GM18505 (cell line): ENCODE results near the gene DPPA2.

Experiments
- ATAC-seq: cut with Tn5 transposase; IDR thresholded peaks from one replicate; pipeline ENCODE4 v1.9.1; 2021; ENCODE audit not compliant: unreplicated experiment
- POLR2A ChIP-seq: IDR thresholded peaks from 4 replicates; pipeline ENCODE4 v1.6.1; 2011; ENCODE audit warnings: borderline replicate concordance; ENCODE audit not compliant: insufficient read depth, insufficient read length; ENCODE audit errors: extremely low read depth

Gene DPPA2

DNA sequence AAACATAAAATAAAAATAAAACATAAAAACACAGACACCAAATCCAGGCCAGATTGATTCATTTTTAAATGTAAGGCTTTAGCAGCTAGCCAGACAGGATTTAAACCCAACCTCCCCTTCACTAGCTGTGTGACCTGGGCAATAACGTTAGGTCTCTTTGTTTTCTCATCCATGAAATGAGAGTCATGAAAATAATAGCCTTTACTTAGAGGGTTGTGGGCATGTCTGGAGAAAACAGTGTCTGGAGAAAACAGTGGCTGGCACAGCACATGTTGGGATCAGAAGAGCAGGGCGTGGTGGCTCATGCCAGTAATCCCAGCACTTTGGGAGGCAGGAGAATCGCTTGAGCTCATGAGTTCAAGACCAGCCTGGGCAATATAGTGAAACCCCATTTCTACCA lies 22.9 kb upstream of the DPPA2 start:
- TF ChIP-seq POLR2A, result no peak
- no peak for ATAC-seq

DNA sequence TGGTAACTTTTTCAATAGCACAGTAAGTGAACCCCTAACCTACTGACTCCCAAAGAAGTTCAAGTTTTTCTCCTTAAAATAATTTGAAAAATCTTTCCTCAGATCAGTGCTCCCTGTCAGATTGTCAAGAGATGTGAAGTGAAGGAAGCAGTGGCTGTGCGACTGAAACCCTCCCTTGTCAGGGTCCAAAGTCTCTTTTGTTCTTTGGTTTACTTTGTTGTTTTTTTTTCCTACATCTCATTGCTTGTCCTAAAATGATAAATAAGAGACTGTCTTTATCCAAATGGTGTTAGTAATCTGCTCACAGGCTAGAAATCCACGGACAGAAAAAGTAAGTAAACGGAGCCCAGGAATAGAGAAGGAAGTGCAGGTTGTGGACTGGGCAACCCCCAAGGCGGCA lies 22.0 kb upstream of the DPPA2 start:
- no peak for TF ChIP-seq POLR2A
- no peak for ATAC-seq

DNA sequence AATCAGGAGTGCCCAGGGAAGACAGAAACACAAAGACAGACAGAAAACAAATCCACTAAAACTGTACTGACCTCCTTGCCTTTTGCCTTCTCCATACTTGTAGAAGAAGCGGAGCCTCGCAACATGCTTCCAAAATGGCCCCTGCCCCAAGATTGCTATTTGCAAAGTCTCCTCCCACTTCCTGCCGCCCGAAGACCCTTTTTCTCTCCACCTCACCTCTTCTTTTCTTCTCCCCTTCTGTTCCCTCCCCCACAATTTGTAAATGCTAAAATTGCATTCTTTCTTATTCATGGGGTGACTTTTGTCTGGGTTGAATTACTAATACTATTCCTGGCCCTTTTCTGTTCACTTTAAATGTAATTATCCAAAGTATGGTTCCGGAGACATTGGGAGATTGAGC lies 21.1 kb upstream of the DPPA2 start, which contains the start of gene DPPA4:
Gene DPPA4, minus strand, starts transcription at position 154 of the 400 bp plus-strand sequence. Its CDS starts 29 bp downstream, at position 125.
- ATAC-seq, result no peak
- no peak for TF ChIP-seq POLR2A

DNA sequence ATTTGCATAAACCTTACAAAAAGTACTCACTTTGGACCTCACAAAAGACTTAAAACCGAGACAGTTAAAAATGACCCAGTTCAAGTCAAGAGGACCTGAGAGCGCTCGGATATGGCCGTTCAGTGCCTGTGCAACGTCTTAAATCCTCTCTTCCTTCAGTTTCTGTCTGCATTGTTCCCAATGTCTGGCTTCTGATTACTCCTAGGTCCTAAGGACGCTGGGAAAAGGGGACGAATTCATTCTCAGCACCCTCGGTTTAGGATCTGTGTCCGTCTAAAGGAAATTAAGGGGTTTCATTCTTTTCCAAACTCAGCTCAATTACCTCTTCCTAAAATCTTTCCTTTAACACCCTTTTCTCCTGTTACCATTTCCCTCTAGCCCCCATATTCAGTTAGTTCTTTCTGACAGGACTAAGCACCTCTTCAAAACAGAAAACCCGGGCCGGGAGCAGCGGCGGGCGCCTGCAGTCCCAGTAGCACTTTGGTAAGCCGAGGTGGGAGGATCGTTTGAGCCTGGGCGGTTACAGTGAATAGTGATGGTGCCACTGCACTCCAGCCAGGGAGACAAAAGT lies 20.1 kb upstream of the DPPA2 start:
- TF ChIP-seq POLR2A, result no peak
- no peak for ATAC-seq

DNA sequence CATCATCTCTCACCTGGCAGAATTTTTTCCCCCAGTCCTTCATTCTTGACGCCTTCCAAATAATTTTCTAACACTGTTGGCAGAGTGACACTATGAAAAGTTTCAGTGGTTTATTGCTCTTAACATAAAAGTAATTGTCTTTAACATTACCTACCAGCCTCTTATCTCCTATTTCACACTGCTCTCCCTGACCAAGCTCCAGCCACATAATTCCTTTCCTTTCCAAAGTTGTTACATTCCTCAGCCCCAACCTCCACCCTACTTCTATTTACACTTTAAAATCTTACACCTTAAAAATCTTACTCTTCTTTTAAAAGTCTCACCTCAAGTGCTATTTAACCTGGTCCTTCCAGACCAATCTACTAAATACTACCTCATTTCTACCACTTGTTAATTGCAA lies 18.3 kb upstream of the DPPA2 start:
- no peak for TF ChIP-seq POLR2A
- ATAC-seq, result no peak

DNA sequence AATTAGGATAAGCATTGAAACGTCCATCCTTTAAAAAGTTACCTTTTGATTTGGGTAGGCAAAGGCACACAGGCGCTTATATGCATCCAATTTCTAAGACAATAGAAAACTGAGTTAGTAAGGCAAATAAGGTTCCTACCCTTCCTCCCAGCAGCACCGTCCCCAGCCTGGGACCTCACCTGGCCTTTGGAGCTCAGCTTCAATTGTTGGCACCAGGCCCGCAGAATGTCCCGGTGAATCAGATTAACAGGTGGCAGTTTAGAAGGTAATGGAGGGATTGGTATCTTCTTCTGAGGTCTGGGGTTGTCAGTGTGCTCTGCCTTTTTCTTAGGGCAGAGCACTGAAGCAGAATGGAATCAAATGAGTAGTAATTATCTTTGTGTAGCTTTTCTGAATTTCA lies 15.4 kb upstream of the DPPA2 start:
- no peak for TF ChIP-seq POLR2A

DNA sequence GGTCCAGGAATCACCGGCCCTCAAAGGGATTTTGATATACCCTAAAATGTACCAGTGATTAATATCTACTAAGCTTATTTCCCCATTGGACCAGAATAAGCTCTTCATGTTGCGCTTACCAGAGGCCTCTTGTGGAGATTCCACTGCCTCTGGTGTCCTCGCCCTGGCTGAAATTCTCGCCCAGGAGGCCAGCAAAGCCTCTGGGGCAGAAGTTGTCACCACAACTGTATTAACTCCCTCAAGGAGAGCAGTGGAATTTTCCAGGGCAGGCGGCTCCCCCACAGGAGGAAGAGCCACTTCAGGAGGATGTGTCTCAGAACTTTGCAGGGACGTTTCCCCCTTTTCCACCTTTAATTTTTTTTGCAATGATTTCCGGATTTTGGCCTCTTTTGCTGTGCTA lies 14.1 kb upstream of the DPPA2 start:
- TF ChIP-seq POLR2A, result no peak
- no peak for ATAC-seq

More for the DNA sequence above, 15.4 kb upstream of the DPPA2 start:
- no peak for ATAC-seq

DNA sequence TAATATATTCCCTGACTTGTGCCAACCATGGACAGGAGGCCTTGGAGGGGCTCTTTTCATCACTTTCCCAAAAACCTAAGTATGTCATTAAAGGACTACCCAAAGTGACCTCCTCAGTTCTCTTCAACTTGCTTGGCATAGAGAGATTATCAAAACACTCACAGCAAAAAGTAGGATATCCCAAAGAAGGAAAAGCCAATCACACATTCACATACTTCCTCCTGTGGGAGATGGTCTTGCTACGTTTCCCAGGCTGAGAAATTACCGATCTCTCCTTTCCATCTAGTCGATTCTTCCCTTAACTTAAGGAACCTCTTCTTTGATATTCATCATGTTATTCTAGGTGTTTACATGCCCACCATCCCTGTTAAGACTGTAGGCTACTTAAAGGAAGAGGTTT lies 11.9 kb upstream of the DPPA2 start:
- no peak for TF ChIP-seq POLR2A
- ATAC-seq, result no peak

DNA sequence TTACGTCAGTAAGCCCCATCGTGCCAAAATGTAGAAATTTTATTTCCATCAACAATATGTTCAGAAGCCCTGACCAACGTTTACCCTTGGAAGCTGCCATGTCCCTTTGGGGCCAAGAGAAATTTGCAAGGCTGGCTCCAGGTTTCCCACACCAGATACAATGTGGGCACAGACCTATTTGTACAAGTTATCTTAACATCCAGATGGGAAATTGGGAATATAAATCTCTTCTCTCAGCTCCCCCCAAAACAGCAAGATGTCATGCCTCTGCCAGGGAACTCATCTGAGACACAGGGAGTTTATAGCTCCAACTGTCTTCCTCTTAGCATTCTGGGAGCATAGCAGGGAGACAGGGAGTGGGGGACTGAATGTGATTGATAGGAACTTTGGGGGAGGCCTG lies 9.3 kb upstream of the DPPA2 start:
- TF ChIP-seq POLR2A, result no peak
- no peak for ATAC-seq

DNA sequence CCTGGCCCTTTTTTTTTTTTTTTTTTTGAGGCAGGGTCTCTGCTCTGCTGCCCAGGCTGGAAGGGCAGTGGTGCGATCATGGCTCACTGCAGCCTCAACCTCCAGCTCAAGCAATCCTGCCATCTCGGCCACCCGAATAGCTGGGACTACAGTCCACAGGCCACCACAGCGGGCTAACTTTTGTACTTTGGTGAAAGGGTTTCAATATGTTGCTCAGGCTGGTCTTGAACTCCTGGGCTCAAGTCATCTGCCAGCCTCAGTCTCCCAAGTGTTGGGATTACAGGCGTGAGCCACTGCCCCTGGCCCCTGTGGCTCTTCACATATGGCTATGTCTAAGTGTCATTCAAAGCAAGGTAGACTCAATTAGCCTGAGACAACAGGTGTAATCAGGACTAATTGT lies 8.8 kb upstream of the DPPA2 start:
- TF ChIP-seq POLR2A, result no peak
- no peak for ATAC-seq

DNA sequence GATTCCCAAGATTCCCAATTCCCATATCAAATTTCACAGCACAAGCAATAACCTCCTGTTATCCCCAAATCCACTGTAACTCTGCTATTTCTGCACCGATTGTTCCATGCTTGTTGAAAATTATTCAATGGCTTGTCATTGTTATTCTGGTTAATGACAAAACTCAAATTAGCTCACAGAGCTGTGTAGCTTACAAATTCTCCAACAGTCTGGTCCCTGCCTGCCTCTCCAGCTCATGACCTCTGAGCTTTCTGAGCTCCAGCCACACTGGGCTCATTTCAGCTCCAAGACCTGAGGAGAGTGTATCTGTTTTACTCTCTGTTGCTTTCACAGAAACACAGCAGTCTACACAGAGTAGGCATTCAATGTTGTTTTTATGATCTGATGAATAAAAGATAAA lies 3.3 kb downstream of the DPPA2 start:
- no peak for ATAC-seq
- no peak for TF ChIP-seq POLR2A

DNA sequence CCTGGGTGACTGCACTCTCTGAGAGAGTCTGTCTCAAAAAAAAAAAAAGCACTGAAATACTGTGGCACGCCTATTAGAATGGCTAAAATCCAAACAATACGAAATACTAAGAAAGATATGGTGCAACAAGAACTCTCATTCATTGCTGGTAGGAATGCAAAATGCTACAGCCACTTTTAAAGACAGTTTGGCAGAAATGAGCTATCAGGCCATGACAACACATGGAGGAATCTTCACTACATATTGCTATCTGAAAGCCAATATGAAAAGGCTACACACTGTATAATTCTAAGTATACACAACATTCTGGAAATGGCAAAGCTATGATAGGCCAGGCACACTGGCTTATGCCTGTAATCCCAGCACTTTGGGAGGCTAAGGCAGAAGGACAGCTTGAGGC lies 18.8 kb downstream of the DPPA2 start:
- no peak for TF ChIP-seq POLR2A
- no peak for ATAC-seq

DNA sequence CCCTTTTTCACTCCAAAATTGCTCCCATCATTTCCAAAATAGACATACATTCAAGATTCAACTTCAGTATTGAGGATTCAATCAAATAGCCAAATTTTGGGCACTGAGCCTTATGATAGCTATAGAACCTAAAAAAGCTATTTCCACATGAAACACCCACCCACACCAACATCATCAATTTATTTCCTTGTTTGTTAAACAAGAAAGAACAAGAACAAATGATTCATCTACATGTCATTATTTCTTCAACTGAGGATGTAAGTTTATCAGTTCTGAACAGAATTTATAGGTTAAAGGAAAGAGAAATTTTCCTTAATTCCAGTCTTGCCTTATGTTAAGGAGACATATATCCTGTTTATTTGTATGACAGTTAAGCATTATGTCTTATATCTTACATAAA lies 32.2 kb downstream of the DPPA2 start:
- no peak for ATAC-seq
- no peak for TF ChIP-seq POLR2A

DNA sequence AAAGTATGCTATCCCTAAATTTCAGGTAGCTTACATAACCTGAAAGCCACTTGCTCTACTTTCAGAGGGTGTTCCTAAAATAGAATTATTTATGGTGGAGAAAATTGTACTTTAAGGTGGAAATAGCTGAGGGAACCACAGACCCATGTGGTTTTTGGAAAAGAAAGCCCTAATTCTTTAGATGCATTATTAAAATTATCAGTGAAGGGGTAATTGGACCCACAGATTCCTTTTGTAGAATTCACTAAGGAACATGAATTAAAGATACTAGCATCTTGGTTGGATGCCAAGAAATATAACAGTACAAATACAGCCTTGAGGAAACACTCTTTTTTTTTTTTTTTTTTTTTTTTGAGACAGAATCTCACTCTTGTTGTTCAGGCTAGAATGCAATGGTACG lies 37.8 kb downstream of the DPPA2 start:
- no peak for ATAC-seq
- TF ChIP-seq POLR2A, result no peak

DNA sequence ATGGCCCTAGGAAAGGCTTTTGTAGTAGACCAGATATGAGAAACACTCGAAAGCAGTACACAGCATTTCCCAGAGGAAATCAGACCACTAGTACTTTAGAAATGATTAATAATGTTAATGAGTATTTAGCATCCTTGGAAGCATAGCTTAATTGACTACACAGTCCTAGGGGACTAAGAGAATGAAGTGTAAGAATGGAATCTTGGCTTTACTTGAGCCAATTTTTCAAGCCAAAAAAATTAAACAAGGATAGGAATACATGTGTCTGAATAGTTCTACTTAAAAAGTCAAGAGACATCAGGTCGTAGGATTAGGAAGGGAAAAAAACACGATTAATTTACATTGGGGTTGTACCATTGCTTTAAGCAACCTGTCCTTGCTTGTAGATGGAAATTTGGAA lies 38.2 kb downstream of the DPPA2 start:
- no peak for ATAC-seq
- no peak for TF ChIP-seq POLR2A
